CD4-positive, alpha-beta T cell treated with Interleukin-2 at 100 ng/mL for 4 hours (primary cell): ENCODE results near the gene ANTKMT.

Experiments used
- DNase-seq: peaks from one replicate; pipeline ENCODE4 v3.0.0-alpha.2; 2020; ENCODE audit warnings: low spot score

Gene ANTKMT

DNA sequence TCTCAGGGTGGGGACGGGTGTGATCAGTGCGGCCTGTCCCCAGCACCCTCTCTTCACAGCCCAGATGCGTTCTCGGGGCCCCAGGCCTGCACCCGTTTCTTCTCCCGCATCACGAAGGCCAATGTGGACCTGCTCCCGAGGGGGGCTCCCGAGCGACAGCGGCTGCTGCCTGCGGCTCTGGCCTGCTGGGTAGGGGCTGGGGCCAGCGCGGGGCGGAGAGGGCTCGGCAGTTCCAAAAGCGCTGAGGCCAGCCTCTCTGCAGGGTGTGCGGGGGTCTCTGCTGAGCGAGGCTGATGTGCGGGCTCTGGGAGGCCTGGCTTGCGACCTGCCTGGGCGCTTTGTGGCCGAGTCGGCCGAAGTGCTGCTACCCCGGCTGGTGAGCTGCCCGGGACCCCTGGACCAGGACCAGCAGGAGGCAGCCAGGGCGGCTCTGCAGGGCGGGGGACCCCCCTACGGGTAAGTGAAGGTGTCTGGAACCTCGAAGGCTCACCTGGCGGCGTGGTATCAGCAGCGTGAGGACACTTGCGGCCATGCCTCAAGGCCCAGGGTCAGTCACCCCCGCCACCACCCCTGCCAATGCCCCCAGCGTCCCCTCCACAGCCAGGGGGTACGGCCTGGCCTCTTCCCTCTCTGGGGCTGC, 44.0 kb downstream of the ANTKMT start:
- DNase-seq = no peak

DNA sequence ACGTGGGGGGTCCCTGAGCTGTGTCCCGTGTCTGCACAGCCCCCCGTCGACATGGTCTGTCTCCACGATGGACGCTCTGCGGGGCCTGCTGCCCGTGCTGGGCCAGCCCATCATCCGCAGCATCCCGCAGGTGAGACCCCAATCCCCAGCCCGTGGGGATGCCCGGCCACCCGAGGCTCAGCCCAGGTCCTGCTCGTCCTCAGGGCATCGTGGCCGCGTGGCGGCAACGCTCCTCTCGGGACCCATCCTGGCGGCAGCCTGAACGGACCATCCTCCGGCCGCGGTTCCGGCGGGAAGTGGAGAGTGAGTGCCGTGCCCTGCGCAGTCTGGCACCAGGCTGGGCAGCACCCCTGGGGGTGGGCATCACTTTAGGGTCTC, 44.5 kb downstream of the ANTKMT start:
- no peak for DNase-seq

DNA sequence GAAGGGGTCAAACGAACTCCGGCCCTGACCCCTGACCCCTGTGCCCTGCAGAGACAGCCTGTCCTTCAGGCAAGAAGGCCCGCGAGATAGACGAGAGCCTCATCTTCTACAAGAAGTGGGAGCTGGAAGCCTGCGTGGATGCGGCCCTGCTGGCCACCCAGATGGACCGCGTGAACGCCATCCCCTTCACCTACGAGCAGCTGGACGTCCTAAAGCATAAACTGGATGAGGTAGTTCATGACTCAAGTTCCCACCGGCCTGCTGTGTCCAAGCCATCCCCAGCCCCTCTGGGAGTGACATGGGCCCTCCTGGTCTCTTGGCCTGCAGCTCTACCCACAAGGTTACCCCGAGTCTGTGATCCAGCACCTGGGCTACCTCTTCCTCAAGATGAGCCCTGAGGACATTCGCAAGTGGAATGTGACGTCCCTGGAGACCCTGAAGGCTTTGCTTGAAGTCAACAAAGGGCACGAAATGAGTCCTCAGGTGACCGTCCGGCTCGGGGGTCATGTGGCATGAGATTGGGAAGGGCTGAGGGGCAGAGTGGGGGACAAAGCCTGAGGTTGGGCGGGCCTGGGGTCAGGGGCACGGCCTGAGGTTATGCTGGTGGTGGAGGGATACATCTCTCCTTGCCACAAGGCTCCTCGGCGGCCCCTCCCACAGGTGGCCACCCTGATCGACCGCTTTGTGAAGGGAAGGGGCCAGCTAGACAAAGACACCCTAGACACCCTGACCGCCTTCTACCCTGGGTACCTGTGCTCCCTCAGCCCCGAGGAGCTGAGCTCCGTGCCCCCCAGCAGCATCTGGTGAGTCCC, 45.3 kb downstream of the ANTKMT start:
- DNase-seq = no peak

DNA sequence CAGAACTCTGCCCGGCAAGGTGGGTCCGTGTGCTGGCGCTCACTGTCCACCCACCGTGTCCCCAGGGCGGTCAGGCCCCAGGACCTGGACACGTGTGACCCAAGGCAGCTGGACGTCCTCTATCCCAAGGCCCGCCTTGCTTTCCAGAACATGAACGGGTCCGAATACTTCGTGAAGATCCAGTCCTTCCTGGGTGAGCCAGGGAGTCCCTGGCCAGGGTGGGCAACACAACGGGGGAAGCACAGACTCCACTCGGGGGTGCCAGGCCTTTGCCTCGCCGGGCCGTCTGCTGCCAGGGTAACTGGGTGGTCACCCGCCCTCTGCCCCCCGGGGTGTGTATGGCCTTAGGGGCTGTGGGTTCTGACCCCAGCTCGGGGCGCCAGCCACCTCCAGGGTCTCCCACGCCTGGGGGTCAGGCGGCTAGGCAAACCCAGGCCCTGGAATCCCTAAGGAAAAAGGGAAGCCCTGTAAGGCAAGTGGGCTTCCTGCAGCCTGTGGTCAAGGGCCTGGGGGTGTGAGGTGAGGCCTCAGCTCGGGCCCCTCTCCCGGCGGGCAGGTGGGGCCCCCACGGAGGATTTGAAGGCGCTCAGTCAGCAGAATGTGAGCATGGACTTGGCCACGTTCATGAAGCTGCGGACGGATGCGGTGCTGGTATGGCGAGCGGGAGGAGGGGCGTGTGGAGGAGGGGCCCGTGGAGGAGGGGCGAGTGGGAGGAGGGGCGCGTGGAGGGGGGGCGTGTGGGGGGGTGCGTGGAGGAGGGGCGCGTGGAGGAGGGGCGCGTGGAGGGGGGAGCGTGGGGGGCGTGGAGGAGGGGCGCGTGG, 46.1 kb downstream of the ANTKMT start:
- DNase-seq = no peak

DNA sequence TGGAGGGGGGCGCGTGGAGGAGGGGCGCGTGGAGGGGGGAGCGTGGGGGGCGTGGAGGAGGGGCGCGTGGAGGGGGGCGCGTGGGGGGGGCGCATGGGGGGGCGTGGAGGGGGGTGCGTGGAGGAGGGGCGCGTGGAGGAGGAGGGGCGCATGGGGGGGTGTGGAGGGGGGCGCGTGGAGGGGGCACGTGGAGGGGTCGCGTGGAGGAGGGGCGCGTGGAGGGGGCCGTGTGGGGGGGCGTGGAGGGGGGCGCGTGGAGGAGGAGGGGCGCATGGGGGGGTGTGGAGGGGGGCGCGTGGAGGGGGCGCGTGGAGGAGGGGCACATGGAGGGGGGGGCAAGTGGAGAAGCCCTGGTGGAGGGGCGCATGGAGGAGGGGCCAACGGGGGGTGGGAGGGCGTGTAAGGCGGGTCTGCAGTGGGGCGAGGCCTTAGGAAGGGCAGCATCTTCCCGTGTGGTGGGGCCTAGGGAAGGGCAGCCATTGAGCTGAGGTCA, 46.8 kb downstream of the ANTKMT start:
- no peak for DNase-seq

DNA sequence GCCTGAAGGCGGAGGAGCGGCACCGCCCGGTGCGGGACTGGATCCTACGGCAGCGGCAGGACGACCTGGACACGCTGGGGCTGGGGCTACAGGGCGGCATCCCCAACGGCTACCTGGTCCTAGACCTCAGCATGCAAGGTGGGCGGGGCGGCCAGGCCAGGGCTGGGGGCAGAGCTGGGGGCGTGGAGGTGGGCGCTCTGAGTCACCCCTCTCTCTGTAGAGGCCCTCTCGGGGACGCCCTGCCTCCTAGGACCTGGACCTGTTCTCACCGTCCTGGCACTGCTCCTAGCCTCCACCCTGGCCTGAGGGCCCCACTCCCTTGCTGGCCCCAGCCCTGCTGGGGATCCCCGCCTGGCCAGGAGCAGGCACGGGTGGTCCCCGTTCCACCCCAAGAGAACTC, 47.5 kb downstream of the ANTKMT start:
- no peak for DNase-seq

DNA sequence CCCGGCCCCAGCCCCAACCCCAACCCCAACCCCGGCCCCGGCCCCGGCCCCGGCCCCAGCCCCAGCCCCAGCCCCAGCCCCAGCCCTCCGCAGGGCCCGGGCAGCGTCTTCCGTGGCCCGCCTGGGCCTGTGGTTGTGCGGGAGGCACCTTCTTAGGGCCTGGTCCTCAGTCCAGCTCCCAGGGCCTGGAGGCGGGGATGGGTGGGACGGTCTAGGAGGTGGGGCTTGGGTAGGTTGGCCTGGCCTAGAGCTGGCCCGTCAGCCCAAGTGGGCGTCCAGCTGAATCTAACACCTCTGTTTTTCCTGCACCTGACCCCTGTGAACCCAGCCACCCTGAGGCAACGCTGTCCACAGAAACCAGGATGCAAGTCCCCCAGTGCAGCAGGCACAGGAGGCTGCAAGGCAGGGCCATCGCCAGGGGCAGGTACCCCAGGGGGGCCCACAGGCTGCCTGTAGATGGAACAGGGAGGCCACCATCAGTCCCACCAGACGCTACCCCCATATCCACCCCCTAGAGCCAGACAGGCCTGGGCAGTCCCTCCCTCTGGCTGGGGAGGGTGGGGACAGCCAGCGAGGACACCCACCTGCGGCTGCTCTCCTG, 48.3 kb downstream of the ANTKMT start:
- no peak for DNase-seq

DNA sequence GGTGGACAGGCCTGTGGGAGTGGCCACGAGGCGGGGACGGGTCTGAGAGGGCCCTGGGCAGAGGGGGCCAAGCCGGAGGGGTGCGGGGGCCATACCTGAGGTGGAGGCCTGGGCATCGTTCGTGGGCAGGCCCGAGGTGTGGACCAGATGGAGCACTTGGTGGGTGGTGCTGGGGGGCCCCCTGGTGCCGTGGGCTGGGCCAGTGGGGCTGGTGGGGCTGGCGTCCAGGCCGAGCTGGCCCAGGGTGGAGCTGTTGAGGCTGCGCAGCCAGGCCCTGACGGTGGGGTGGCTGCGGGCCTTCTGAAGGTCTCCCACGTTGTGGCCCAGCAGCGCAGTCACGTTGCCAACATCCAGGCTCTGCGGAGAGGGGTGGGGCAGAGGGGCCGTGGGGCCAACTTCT, 49.0 kb downstream of the ANTKMT start:
- no peak for DNase-seq

DNA sequence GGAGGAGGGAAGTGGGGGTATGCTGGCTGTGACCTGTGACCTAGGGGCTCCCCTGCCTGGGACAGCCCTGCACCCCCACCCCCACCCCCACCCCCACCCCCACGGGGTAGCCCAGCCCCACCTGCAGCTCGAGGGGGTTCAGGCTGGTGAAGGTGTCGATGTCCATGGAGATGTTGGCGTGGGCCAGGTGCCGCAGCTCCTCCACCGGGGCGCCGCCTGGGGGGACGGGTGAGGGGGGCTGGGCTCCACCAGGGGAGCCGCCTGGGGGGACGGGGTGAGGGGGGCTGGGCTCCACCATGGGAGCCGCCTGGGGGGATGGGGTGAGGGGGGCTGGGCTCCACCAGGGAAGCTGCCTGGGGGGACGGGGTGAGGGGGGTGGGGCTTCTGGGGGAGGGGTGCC, 49.5 kb downstream of the ANTKMT start:
- DNase-seq = no peak
